Activated CD8-positive, alpha-beta memory T cell treated with anti-CD3 and anti-CD28 coated beads, Interleukin-2, amount 50 U/mL, for 24 hours (primary cell): ENCODE data around the gene CD164L2.

Source experiments
- DNase-seq: peaks from one replicate; pipeline ENCODE4 v3.0.0-alpha.2; 2020; ENCODE audit errors: extremely low read depth

CD164L2 gene

DNA sequence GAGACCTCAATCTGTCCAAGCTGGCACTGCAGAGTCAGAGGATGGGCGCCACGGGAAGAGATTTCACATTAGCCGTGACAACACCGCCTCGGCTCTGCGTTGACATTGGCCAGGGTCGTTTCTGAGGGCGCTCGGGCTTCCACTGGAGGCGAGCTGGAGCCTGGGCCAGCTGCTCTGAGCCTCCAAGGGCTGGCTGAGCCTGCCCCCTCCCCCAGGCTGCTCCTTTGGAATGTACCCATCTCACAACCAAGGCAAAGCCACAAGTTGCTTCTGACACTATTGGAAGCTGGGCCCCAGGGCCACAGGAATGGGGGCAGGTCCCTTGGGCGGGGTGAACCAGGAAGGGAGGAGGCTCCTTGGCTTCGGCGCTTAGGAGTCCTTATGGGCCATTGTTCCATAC is 21.9 kb upstream of the CD164L2 start:
- no peak for DNase-seq

DNA sequence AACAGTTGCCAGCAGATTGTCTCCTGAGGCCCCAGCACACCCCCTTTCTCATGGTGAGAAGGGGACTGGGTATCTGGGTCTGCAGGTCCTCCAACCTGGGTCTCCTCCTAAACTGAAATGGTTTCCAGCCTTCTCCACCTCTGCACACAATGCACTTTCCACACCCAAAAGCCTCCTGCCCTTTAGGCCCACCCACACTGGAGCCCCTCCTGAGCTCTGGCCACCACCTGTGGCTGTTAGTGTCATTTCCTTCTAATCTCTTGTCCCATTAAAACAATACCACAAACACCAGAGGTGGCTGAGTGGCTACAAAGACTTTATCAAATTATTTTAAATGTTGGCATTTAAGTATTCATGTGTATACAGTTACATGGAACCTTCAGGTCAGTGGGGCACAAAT is 20.8 kb upstream of the CD164L2 start:
- no peak for DNase-seq

DNA sequence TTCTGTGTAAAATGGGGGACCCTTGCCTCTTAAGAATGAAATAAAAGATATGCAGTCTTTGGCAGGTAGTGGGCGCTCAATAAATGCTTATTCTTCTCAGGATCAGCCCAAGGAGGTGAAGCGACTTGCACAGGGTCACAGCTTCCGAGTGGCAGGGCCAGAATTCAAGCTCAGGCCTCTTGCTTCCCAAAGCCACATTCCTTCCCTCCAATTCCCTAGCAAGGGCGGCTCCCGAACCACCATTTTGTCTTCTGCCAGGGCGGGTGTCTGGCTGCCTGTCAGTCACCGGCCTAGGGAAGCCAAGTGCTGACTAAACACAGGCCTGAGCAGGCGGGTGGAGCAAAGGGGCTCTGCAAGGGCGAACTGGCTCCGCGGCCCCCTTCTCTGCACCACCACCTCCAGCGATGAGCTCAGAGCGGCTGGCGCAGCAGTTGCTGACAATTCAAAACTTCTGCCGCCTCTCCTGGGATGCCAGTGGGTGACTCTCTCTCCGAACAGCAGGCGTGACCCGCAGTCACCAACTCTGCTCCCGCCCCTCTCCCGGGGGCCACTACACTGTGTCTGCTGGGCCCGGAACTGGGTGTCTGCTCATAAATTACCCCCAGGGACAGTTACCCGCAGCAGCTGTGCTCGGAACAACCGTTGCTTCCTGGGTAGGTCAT is 20.1 kb upstream of the CD164L2 start:
- DNase-seq = no peak

DNA sequence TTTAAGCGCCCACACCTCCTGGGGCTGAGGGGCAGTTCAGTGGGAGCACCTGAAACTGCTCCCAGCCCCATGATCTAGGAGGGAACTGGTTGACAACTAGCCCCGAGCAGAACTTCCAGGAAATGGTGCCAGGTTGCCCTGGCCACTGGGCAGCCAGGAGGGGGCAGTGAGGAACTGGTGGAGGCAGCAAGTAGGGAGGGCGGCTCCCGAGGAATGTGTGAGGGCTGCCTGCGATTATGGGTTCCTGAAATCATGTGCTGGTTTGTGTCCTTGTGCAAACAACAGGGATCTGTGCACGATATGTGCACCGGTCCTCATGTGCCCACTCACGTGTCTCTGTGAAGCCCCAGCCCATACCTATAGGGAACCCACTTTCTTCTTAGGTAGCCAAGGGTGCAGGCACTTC is 19.2 kb upstream of the CD164L2 start:
- DNase-seq = no peak

DNA sequence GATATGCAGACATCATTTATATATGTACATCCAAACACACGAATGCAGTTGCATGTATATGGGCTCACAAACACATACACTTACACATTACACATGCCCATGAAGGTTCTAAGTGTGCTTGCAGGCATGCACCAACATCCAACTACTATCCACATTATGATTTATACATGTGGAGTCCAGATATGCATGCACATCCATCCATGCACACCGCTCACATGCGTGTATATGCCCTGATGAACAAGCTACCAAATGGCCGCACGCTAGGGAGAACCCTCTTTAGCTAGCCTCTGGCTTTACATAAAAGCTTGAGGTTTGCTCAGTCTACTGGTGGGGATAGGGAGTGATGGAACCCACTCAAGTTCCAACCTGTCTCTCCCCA is 17.8 kb upstream of the CD164L2 start:
- no peak for DNase-seq

DNA sequence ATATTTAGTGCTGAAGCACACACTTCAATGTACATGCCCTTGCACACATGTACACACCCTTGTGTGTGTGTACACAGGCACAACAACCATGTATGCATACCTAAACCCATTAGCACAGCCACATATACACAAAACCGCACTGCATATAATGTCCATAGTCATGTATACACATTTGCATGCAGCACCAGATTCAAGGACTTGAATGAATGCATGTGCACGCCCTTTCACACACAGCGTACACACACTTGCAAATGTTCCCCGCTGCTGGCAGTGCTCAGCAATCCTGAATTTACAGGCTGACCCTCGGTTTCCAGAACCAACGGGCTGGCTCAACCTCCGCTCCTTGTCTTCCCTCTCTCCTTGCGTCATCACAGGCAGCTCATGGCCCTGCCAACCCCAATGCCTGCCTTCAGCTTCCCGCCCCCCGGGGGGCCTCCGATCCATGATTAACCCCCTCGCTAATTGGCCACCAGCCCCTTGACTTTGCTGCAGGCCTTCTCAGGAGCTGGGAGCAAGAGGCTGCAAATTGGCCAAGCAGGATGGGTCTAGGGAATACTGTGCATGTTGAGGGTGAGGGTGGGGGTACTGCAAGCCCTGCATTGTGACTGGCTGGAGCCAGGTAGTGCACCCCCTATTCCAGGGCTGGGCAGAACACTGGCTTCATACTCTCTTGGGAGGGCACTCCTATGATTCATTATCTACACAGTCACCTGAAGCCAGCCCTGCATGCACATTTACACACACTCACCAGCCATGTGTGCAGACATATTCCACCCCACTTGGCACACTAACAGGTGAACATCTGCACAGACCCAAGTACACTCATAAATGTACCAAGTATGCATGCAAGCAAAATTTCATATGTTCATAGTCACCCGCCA is 17.2 kb upstream of the CD164L2 start:
- no peak for DNase-seq

DNA sequence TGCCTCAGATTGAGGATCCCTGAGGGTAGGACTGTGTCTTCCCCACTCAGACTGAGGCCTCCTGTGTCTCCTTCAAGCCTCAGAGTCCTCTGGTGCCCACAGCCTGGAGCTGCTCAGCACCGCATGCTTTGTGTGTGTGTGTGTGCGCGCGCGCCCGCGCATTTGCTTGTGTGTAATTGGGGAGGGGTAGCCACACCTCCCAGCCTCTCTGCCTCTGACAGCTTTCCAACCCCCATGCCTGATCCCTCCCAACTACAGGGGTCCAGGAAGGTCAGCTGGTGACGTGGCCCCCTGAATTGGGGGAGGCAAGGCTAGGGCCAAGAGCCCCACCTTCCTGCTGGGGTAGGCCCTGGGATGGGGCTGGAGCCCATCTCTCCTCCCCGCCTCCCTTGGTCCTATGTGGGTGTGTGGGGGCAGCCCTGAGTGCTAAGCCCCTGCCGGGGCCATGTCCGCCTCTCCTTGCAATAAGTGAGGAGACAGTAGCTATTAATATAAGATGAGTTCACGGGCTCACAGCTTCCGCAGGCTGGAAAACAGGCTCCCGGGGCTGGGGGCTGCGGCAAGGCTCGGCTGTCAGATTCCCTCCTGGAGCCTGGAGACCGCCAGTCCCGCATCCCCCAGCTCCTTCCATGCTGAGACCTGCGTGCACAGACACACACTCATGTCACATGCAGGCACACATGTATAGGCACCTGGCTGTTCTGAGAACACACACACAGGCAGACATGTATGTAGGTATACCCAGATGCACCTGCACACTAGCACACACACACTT is 16.3 kb upstream of the CD164L2 start:
- DNase-seq = no peak

DNA sequence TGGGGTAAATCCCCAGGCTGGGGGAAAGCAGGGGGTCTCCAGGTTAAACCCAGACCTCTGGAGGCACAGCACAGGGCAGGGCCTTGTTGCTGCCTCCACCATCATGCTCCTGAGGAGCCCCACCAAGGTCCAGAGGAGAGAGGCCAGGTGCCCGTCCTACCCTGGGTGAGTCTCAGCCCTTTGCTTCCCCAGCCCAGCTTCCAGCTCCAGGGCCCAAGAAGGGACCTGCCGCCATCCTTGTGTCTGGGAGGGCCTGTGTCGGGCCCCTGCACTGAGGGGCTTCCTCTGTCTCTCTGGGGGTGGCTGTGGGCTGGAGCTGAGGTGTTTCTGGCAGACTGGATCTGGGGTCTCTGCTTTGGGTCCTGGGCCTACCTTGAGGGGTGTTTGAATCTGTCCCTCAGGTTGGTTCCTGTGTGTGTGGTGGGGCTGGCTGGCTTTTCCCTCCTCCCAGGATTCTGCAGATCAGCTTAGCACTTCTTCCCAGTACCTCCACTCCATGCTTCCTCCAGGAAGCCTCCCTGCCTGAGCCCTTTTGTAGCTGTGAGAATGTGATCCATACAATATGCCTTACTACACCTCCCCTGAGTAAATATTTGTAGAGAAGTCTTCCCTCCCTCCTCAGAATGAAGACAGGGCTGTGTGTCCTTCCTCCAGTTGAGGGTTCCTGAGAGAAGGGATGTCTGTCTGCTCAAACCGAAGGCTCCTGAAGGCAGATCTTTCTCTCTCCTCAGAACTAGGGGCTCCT is 15.4 kb upstream of the CD164L2 start:
- no peak for DNase-seq

DNA sequence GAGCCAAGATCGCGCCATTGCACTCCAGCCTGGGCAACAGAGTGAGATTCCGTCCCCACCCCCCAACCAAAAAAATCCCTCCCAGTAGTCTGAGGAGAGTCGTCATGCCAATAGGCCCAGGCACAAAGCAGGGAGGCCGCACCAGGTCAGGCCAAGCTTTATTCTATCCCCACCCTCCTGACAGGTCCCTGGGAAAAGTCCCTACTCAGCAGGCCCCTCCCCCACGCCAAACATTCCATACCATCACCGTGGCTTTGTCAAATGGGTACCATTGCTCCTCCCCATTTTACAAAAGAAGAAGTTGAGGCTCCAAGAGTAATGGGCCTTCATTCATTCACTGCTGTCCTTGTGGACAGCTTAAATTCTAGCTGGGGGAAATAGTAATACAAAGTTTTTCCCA is 14.6 kb upstream of the CD164L2 start:
- no peak for DNase-seq

DNA sequence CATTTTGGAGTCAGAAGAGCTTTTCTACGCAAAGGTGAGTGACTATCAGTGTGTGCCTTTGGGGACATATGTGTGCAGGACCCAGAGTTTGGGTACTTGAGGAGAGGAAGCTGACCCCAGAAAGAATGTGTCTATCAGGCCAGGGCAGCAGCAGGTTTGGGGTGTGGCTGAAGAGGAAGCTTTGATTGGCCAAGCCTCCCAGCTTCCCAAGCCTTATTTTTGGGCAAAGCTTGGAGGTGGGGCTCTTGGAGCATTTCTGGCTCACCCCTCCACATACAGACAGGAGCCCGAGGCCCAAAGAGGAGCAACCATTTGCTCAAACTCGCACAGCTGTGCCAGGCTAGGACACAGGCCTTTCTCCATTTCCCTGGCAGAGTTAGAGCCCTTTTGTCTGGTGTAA is 14.0 kb upstream of the CD164L2 start:
- no peak for DNase-seq

DNA sequence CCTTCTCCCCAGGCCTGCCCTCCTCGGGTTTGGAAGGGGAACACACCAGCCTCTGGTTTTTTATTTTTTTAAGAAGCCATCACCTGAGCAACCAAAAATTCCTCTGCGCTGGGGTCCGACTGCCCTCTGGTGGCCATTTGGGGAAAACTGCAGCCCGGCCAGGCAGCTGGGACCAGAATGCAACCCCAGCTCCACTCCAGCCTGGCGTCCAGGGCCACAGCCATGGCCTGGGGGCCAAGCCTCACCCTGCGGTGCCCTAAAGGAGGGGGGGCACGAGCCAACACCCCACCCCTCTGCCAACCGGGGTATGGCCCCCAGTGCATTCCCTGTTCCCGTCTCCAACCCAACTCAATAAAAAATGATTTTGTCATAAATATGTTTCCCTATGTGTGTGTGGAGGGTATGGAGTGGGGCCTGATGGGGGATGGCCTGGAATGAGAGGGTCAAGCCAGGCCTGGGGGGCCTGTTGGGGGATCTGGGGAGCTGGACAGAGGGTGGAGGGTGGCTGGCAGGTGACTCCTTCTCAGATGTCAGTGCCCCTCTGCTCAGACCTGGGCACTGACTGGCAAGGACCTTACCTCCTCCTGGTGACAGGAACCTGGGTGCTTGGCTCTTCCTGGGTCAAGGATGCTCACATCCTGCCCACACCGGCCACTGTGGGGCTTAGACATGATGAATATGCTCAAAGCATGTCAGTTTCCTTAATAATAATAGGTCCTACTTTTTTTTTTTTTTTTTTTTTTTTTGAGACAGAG is 12.5 kb upstream of the CD164L2 start:
- DNase-seq = peak; percentile 39

DNA sequence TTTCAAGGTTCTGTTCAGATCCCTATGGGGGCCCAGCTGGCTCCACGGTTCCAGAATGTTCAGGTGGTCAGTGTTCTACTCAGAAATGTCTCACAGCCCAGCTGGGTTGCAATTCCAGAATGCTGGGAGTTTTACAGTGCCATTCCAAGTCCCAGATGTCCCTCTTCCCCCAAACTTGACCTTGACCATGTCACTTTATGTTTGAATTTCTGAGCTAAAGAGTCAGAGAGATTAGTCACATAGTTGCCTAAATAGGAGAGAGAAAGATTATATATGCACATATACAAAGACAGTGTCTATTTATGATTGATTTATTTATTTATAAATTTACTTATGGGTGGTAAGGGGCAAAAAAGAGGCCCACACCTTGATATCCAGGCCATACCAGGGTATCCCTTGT is 11.8 kb upstream of the CD164L2 start:
- no peak for DNase-seq

DNA sequence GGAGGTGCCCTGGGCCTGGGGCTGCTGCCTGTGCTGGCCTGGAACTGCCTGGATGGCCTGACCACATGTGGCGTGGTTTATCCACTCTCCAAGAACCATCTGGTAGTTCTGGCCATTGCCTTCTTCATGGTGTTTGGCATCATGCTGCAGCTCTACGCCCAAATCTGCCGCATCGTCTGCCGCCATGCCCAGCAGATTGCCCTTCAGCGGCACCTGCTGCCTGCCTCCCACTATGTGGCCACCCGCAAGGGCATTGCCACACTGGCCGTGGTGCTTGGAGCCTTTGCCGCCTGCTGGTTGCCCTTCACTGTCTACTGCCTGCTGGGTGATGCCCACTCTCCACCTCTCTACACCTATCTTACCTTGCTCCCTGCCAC is 11.1 kb upstream of the CD164L2 start:
- DNase-seq = no peak

DNA sequence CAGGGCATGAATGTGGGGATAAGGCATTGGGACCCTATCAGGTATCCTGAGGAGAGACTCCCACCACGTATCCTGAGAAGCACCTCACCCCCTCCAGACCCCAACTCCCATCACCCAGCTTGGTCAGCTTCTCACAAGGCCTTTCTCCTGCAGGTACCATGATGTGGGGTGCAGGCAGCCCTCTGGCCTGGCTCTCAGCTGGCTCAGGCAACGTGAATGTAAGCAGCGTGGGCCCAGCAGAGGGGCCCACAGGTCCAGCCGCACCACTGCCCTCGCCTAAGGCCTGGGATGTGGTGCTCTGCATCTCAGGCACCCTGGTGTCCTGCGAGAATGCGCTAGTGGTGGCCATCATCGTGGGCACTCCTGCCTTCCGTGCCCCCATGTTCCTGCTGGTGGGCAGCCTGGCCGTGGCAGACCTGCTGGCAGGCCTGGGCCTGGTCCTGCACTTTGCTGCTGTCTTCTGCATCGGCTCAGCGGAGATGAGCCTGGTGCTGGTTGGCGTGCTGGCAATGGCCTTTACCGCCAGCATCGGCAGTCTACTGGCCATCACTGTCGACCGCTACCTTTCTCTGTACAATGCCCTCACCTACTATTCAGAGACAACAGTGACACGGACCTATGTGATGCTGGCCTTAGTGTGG is 10.6 kb upstream of the CD164L2 start:
- DNase-seq = no peak

DNA sequence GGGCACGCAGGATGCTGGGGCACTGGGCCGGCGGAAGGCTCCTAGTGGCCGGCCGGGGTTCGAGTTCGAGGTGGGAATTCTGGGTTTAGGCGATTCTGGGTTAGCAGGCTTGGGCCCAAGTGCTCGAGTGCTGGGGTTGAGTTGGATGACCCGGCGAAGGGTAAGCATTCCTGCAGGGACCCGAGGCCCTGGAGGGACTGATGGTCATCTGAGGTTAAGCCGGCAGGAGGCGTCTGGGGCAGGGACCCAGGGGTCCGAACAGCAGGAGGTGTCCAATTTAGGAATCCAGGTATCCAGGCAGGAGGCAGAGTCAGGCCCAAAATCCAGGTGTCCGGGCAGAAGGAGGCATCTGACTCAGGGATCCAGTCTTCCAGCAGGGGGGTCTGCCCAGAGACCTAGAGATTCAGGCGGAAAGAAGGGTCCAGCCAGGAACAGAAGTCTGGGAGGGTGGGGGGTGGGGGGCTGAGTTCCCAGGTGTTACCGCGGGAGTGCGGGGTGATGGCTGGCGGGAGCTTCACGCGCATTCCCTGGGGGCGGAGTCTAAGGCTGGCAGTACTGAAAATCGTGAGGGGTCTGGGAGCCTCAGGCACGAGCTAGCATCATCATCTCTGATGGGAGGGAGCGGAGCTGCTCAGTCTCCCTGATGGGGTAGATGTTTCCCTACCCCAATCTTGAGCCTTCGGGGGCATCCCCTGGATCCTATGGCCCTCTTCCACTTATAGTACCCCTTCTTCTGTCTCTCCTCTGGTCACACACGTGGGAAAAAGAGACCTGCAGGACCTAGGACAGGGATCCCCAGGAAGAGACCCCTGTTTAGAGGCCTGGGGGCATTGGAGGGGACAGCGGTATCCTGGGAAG is 9.9 kb upstream of the CD164L2 start:
- no peak for DNase-seq

DNA sequence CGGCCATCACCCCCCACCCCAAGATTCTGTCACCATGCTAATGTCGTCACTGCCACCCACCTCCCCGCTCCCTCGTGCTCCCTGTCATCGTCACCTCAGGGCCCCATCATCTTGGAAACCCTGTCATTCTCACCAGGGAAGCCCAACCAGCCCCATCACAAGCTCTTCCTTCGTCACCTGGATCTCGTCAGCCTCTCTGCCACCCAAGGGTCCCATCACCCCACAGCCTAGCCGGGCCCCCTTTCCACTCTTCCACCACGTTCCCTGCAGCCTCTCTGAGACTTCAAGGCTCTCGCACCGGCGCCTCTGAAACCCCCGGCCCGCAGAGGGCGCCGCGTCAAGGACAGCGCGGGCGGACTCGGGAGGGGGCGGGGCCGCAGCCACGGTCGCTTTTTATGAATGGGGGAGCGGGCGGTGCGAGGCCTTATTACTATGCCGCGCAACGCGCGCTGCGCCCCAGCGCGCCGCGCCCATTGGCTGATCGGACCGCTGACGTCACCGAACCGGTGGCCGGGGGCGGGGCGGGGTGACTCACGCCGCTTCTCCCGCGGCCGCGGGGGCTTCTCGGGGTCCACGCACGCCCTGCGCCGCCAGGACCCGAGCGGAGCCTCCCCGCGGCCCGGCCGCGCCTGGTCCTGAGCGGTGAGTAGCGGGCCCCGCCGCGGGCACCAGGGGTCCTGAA is 9.1 kb upstream of the CD164L2 start, which contains the start of gene GPR3:
Gene GPR3, plus strand, starts transcription at position 527 of the 682 bp plus-strand sequence. CDS start 1,177 bp downstream, outside the sequence.
- peak; percentile 78 for DNase-seq

DNA sequence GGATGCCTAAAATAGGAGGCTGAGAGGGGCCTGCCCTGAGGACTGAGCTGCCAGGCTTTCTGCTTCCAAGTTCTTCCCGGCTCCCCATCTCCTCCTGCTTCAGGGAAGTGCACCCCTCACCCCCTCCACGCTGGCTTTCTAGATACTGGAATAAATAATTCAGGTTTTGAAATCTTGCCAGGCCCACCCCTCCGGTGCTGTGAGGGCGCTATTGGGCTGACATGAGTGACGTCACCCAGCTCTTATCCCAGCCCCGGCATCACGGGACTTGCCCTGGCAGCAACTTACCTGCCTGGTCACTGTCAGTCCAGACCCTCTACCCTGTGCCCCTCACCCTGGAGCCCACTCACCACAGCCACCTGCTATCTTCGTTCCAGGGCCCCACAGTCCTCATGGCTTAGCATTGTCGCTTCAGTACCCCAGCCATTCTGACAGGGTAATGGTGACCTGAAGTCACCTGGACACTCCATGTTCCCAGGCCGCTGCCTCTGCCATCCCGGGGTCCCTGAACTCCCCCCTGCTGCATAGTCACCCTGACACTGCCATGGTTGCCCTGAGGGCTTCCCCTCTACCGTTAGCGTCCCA is 8.5 kb upstream of the CD164L2 start:
- DNase-seq = no peak

DNA sequence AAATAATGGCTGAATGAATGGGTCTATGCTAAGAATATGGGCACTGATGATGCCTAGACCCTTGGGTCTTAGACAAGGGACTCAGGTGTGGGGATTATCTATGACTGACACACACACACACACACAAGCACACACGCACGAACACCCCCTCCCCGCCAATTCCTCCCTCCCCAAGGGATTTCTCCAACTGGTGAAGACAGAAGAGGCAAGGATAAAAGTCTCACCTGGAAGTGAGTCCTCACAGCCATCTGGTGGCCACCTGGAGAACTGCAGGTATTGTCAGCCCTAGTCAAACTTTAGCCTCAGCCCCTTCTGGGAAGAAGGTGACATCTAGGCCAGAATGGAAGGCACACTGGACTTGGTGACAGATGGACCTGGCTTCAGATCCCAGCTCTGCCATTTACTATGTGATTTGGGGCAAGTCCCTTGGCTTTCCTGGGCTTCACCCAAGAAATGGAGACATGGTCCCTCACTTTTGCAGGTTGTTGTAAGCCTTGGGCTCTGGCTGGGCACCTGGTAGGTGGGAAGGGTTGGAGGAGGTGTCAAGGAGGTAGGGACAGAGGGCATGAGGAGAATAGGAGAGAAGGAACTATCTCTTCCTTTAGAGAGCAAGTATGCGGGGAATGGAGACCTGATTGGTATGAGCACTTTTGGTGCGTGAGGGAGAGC is 5.3 kb upstream of the CD164L2 start:
- peak; percentile 51 for DNase-seq
